Activated B cell treated with CpG ODN at 0.5 μM for 24 hours (primary cell): Measurements from ENCODE around the gene MYH11. TPM values are rescaled to one million over a fixed set of nuclear protein-coding genes. Genes with fewer than 3 reads are reported as not detected.

Experiments used
- ATAC-seq: fragments of 200-7000 bp; cut with Tn5 transposase; one replicate; pipeline ENCODE4 v1.10.0; 2021; ENCODE audit warnings: low read depth, mild to moderate bottlenecking, moderate library complexity
- CTCF ChIA-PET: fragments of 350-600 bp; sonication (Branson Sonifier 250); formaldehyde crosslinking; loops from one replicate; lab custom pipeline; 2021; ENCODE audit warnings: antibody characterized with exemption; lab: Charles Lee
- POLR2A ChIA-PET: fragments of 350-600 bp; sonication (Branson Sonifier 250); formaldehyde crosslinking; loops from one replicate; lab custom pipeline; 2021; ENCODE audit warnings: antibody characterized with exemption; lab: Charles Lee
- DNase-seq: peaks from one replicate; pipeline ENCODE4 v3.0.0; 2022
- H3K27ac Mint-ChIP-seq: one replicate; pipeline ENCODE4 v1.8.0; 2020; ENCODE audit warnings: mixed read lengths
- H3K27me3 Mint-ChIP-seq: one replicate; pipeline ENCODE4 v1.8.0; 2021; ENCODE audit warnings: mixed read lengths
- H3K36me3 Mint-ChIP-seq: one replicate; pipeline ENCODE4 v1.8.0; 2021; ENCODE audit warnings: low read depth, mixed read lengths
- H3K4me1 Mint-ChIP-seq: one replicate; pipeline ENCODE4 v1.8.0; 2021; ENCODE audit warnings: mixed read lengths
- H3K4me3 Mint-ChIP-seq: one replicate; pipeline ENCODE4 v1.8.0; 2020; ENCODE audit warnings: mild to moderate bottlenecking, mixed read lengths
- H3K9me3 Mint-ChIP-seq: one replicate; pipeline ENCODE4 v1.8.0; 2020; ENCODE audit warnings: mixed read lengths
- CTCF ChIP-seq: fragments of 200-600 bp; IDR thresholded peaks from one replicate; pipeline ENCODE4 v1.8.0; 2022; ENCODE audit warnings: antibody characterized with exemption, mild to moderate bottlenecking
- intact Hi-C: fragments of 100-400 bp; cut with micrococcal nuclease; formaldehyde crosslinking; loops from one replicate; pipeline ENCODE4 v1.15.1; 2024
- total RNA-seq: library from RNA; stranded (reverse); gene quantifications from 2 replicates; pipeline ENCODE4 v1.2.3, GENCODE V29; 2022

MYH11 gene
- total RNA-seq, 1 donor from 2014 or later, result 0.58 TPM

DNA sequence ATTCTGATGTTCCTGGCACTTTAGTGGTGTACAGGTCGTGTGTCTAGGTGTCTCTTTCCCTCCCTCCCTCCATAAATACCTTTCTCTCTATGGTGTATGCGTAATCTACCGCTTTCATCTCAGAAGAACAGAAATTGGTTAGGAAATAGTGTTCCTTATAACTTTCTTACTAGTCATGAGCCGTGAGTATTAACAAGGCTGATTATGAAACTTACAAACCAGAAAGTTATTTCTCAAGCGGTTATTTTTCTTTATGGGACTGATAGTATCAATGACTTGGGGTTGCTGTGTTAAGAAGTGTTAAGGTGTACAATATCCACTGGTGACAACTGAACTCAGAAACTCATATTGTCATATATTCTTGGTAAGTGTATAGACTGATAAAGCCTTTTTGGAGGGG is 13.2 kb upstream of the MYH11 start:
- ChIA-PET CTCF (no interaction called here), POLR2A (no interaction called here)
- Mint-ChIP-seq H3K9me3 (no peaks in the 10 kb centered on the region), H3K27ac (no peak overlapping the region), H3K4me3 (no peak overlapping the region), H3K36me3 (peaks cover 60% of the 10 kb centered on the region), H3K4me1 (no peaks in the 10 kb centered on the region), H3K27me3 (no peaks in the 10 kb centered on the region)
- no peak for TF ChIP-seq CTCF
- intact Hi-C loops, result no loop called here
- ATAC-seq (no peak), DNase-seq (no peak)

- ATAC-seq, result no peak
- POLR2A ChIA-PET, result no interaction called here
- H3K4me3 Mint-ChIP-seq, result no peak overlapping the region
- CTCF ChIA-PET, result no interaction called here
- no peak for DNase-seq
- no peaks in the 10 kb centered on the region for H3K9me3 Mint-ChIP-seq
- no peaks in the 10 kb centered on the region for H3K4me1 Mint-ChIP-seq
- H3K36me3 Mint-ChIP-seq, result peaks cover 41% of the 10 kb centered on the region
- TF ChIP-seq CTCF, result no peak
- H3K27ac Mint-ChIP-seq, result no peak overlapping the region
- intact Hi-C loops, result no loop called here
- no peaks in the 10 kb centered on the region for H3K27me3 Mint-ChIP-seq
Observed at GRCh38 chr16:15866451-15866850, 9.6 kb upstream of the MYH11 start.

DNA sequence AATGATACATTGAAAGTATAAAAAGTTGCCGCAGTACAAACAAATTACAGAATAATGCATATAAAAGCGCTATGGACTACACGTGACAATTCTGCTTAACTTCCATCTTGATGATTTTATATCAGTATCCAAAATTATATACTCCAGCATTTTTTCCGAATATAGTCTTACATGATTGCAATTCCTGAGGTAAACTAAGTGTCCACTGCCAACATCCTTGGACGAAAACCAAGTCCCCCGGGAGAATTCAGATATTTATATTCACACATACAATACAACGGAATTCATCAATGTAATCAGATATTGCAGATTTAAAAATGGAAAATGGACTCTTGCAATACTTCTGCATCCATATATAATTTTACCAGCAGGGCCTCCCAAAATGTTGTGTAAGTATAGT is 8.9 kb upstream of the MYH11 start:
- ChIA-PET CTCF (no interaction called here), POLR2A (no interaction called here)
- no peaks in the 10 kb centered on the region for H3K4me1 Mint-ChIP-seq
- ATAC-seq (no peak), DNase-seq (no peak)
- no peak for TF ChIP-seq CTCF
- intact Hi-C loops, result no loop called here
- H3K27ac Mint-ChIP-seq, result no peak overlapping the region
- H3K4me3 Mint-ChIP-seq, result no peak overlapping the region
- no peaks in the 10 kb centered on the region for H3K9me3 Mint-ChIP-seq
- no peaks in the 10 kb centered on the region for H3K27me3 Mint-ChIP-seq
- peaks cover 41% of the 10 kb centered on the region for H3K36me3 Mint-ChIP-seq

DNA sequence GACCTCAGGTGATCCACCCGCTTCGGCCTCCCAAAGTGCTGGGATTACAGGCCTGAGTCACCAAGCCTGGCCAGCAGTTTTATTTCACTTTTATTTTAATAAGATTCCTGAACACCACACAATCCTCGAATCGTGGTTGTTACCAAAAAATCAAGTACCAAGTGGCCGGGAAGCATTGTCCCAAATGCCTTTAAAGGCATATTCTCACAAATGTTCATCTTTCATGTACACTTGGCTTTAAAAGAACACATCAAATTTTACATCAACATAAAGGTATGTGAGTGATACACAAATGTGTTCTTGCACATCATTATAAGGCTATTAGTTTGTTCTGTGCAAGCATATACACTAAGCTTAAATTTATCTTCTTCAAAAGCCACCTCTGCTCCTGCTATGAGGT is 8.1 kb upstream of the MYH11 start:
- ATAC-seq, result no peak
- no peaks in the 10 kb centered on the region for H3K9me3 Mint-ChIP-seq
- no peaks in the 10 kb centered on the region for H3K4me1 Mint-ChIP-seq
- H3K4me3 Mint-ChIP-seq, result no peak overlapping the region
- H3K27me3 Mint-ChIP-seq, result no peaks in the 10 kb centered on the region
- TF ChIP-seq CTCF, result no peak
- ChIA-PET POLR2A (no interaction called here), CTCF (no interaction called here)
- H3K27ac Mint-ChIP-seq, result no peak overlapping the region
- no peak for DNase-seq
- intact Hi-C loops, result no loop called here
- peaks cover 36% of the 10 kb centered on the region for H3K36me3 Mint-ChIP-seq

GRCh38 chr16:15861996-15862395 is 5.2 kb upstream of the MYH11 start:
- ATAC-seq (no peak), DNase-seq (no peak)
- no peak overlapping the region for H3K4me3 Mint-ChIP-seq
- no peak for TF ChIP-seq CTCF
- POLR2A ChIA-PET, result no interaction called here
- peaks cover 18% of the 10 kb centered on the region for H3K36me3 Mint-ChIP-seq
- intact Hi-C loops, result no loop called here
- H3K27me3 Mint-ChIP-seq, result peaks cover 9% of the 10 kb centered on the region
- H3K4me1 Mint-ChIP-seq, result peaks cover 8% of the 10 kb centered on the region
- no peaks in the 10 kb centered on the region for H3K9me3 Mint-ChIP-seq
- CTCF ChIA-PET, result no interaction called here
- no peak overlapping the region for H3K27ac Mint-ChIP-seq
